NT2/D1 (cell line): ENCODE data around the gene USP7.

Source experiments
- DNase-seq: peaks from one replicate; pipeline ENCODE4 v3.0.0-alpha.2; 2011; ENCODE audit warnings: low read depth, low spot score
- H3K27me3 ChIP-seq: 2 replicates; pipeline ENCODE4 v1.6.0; 2011; ENCODE audit warnings: mild to moderate bottlenecking; ENCODE audit not compliant: insufficient read length, insufficient read depth
- H3K36me3 ChIP-seq: 2 replicates; pipeline ENCODE4 v1.6.1; 2011; ENCODE audit warnings: mild to moderate bottlenecking, low read length, mixed read lengths; ENCODE audit not compliant: insufficient read depth, insufficient read length
- H3K4me1 ChIP-seq: 2 replicates; pipeline ENCODE4 v1.5.1; 2011; ENCODE audit not compliant: insufficient read depth, insufficient read length
- H3K4me3 ChIP-seq: 2 replicates; pipeline ENCODE4 v1.5.1; 2011; ENCODE audit warnings: low read depth; ENCODE audit not compliant: insufficient read length
- H3K9ac ChIP-seq: 2 replicates; pipeline ENCODE4 v1.6.0; 2011; ENCODE audit warnings: low read depth; ENCODE audit not compliant: insufficient read length
- H3K9me3 ChIP-seq: 2 replicates; pipeline ENCODE4 v1.5.1; 2011; ENCODE audit warnings: mild to moderate bottlenecking, low read length; ENCODE audit not compliant: insufficient read depth
- SUZ12 ChIP-seq: IDR thresholded peaks from 2 replicates; pipeline ENCODE4 v1.6.1; 2011; ENCODE audit not compliant: insufficient read length, insufficient read depth; ENCODE audit errors: extremely low read depth
- YY1 ChIP-seq: IDR thresholded peaks from 2 replicates; pipeline ENCODE4 v1.6.1; 2011; ENCODE audit not compliant: insufficient read length, insufficient read depth
- ZNF274 ChIP-seq: IDR thresholded peaks from 2 replicates; pipeline ENCODE4 v1.6.1; 2011; ENCODE audit warnings: mild to moderate bottlenecking, low read depth, low read length

The USP7 gene

GRCh38 chr16:8858994-8859912 lies 104.5 kb downstream of the USP7 start:
- Histone ChIP-seq H3K36me3 (peaks cover 76% of the 10 kb centered on the region), H3K4me1 (peaks cover 28% of the 10 kb centered on the region), H3K9me3 (no peaks in the 10 kb centered on the region), H3K4me3 (no peak overlapping the region), H3K27me3 (no peaks in the 10 kb centered on the region), H3K9ac (peak overlapping the region; percentile 32)
- no peak for TF ChIP-seq YY1
- TF ChIP-seq SUZ12, result no peak
- TF ChIP-seq ZNF274, result no peak
- DNase-seq, result no peak

GRCh38 chr16:8855972-8856371 lies 107.7 kb downstream of the USP7 start:
- H3K4me1 ChIP-seq, result peaks cover 11% of the 10 kb centered on the region
- H3K9ac ChIP-seq, result no peak overlapping the region
- no peaks in the 10 kb centered on the region for H3K9me3 ChIP-seq
- H3K4me3 ChIP-seq, result no peak overlapping the region
- DNase-seq, result no peak
- H3K36me3 ChIP-seq, result peaks cover 85% of the 10 kb centered on the region
- TF ChIP-seq YY1 (no peak), SUZ12 (no peak), ZNF274 (no peak)
- no peaks in the 10 kb centered on the region for H3K27me3 ChIP-seq

- no peak overlapping the region for H3K4me3 ChIP-seq
- no peaks in the 10 kb centered on the region for H3K27me3 ChIP-seq
- peaks cover 15% of the 10 kb centered on the region for H3K4me1 ChIP-seq
- H3K36me3 ChIP-seq, result peaks cover 89% of the 10 kb centered on the region
- no peak overlapping the region for H3K9ac ChIP-seq
- H3K9me3 ChIP-seq, result no peaks in the 10 kb centered on the region
- no peak for DNase-seq
- TF ChIP-seq ZNF274, result no peak
- TF ChIP-seq SUZ12, result no peak
- no peak for TF ChIP-seq YY1
These were observed 108.5 kb downstream of the USP7 start for GRCh38 chr16:8855051-8855786.

- no peaks in the 10 kb centered on the region for H3K27me3 ChIP-seq
- no peak overlapping the region for H3K4me3 ChIP-seq
- no peak for DNase-seq
- TF ChIP-seq YY1 (no peak), SUZ12 (no peak), ZNF274 (no peak)
- no peak overlapping the region for H3K9ac ChIP-seq
- peaks cover 21% of the 10 kb centered on the region for H3K4me1 ChIP-seq
- H3K36me3 ChIP-seq, result peaks cover 90% of the 10 kb centered on the region
- H3K9me3 ChIP-seq, result no peaks in the 10 kb centered on the region
These were observed 109.3 kb downstream of the USP7 start for GRCh38 chr16:8854298-8854948.

GRCh38 chr16:8853611-8854010 lies 110.1 kb downstream of the USP7 start:
- no peak for TF ChIP-seq SUZ12
- no peak for TF ChIP-seq ZNF274
- TF ChIP-seq YY1, result no peak
- no peak for DNase-seq
- no peaks in the 10 kb centered on the region for H3K9me3 ChIP-seq
- H3K4me1 ChIP-seq, result peaks cover 23% of the 10 kb centered on the region
- H3K4me3 ChIP-seq, result no peak overlapping the region
- H3K9ac ChIP-seq, result no peak overlapping the region
- peaks cover 90% of the 10 kb centered on the region for H3K36me3 ChIP-seq
- H3K27me3 ChIP-seq, result no peaks in the 10 kb centered on the region

- Histone ChIP-seq H3K4me3 (no peak overlapping the region), H3K9me3 (no peaks in the 10 kb centered on the region), H3K9ac (no peak overlapping the region), H3K4me1 (peaks cover 26% of the 10 kb centered on the region), H3K27me3 (no peaks in the 10 kb centered on the region), H3K36me3 (peaks cover 90% of the 10 kb centered on the region)
- no peak for TF ChIP-seq ZNF274
- TF ChIP-seq YY1, result no peak
- no peak for TF ChIP-seq SUZ12
- no peak for DNase-seq
These were observed 110.6 kb downstream of the USP7 start for GRCh38 chr16:8853150-8853549.
